Skeletal muscle tissue (tissue), 4 donors: ENCODE results near the gene SNX27. TPM values are rescaled to one million over a fixed set of nuclear protein-coding genes. Genes with fewer than 3 reads are reported as not detected.

Experiments used
- H3K27ac ChIP-seq: one replicate; pipeline ENCODE4 v1.7.0; 2013; ENCODE audit warnings: mild to moderate bottlenecking, low read depth, low read length, inconsistent platforms
- H3K27me3 ChIP-seq, 3 donors: one replicate each; pipeline ENCODE4 v1.7.0; 2013; ENCODE audit warnings: low read length in 3 of 3; ENCODE audit not compliant: control insufficient read depth in 3 of 3, insufficient read depth in 3 of 3
- H3K36me3 ChIP-seq, 3 donors: one replicate each; pipeline ENCODE4 v1.7.0; 2013; ENCODE audit warnings: low read length in 3 of 3; ENCODE audit not compliant: control insufficient read depth in 3 of 3, insufficient read depth in 3 of 3
- H3K4me1 ChIP-seq, 3 donors: one replicate each; pipeline ENCODE4 v1.7.0; 2013; ENCODE audit warnings: low read length in 3 of 3, mild to moderate bottlenecking in 3 of 3; ENCODE audit not compliant: control insufficient read depth in 3 of 3, insufficient read depth in 3 of 3
- H3K4me3 ChIP-seq, 3 donors: one replicate each; pipeline ENCODE4 v1.7.0; 2013; ENCODE audit warnings: low read length in 3 of 3
- H3K9ac ChIP-seq, 3 donors: one replicate each; pipeline ENCODE4 v1.7.0; 2013; ENCODE audit warnings: low read length in 3 of 3, mild to moderate bottlenecking in 3 of 3, moderate library complexity in 2 of 3, low read depth in 1 of 3
- H3K9me3 ChIP-seq, 3 donors: one replicate each; pipeline ENCODE4 v1.7.0; 2013; ENCODE audit warnings: low read length in 3 of 3; ENCODE audit not compliant: control insufficient read depth in 3 of 3
- total RNA-seq: library from RNA; depleted of rRNA; stranded (reverse); fragments of >200 nt; gene quantifications from one replicate; pipeline ENCODE4 v1.2.3, GENCODE V29; 2014
- donor health status: Osteomylitis.

SNX27 gene
- total RNA-seq, 1 donor from 2014 or later = 36.0 TPM

DNA sequence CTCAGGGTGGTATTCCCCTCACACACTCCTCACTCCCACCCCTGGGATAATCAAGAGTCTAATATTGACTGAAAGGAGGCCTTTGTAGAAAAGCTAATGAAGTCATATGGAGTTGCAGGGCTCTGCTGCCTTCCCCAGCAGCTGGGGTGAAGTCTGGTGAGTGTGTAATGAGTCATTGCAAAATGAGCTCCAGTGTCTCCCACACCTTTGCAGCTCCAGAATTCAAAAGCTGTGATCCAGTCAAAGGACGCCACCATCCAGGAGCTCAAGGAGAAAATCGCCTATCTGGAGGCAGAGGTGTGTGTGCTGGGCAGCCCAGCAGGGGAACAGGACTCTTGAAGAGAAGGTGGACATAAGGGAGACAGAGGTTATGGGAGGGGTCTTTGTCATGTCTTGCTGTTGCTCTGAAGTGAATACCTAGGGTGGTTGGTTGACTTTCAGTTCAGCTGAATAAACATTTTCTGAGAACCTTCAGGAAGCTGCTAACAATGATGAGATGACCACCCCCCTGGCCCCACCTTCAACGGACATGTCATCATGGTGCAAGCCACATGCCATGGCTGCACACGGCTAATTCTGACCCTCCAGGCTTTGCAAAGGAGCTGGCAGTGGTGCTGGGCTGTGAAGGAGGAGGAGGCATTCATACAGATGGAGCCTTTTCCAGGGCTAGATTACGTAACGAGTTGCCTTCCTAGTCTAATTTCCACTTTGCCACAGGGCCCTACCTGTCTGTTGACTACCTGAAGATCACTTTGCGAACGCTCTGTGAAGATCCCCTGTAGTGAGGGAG lies 32.2 kb upstream of the SNX27 start:
- Histone ChIP-seq H3K9me3 (no peaks in the 10 kb centered on the region), H3K27ac (no peak overlapping the region), H3K36me3 (peaks cover 4 to 11% (median 9%) of the 10 kb centered on the region in 3 donors), H3K9ac (no peak overlapping the region), H3K4me3 (no peak overlapping the region), H3K4me1 (peaks cover 10 to 13% (median 11%) of the 10 kb centered on the region in 3 donors), H3K27me3 (no peaks in the 10 kb centered on the region)

DNA sequence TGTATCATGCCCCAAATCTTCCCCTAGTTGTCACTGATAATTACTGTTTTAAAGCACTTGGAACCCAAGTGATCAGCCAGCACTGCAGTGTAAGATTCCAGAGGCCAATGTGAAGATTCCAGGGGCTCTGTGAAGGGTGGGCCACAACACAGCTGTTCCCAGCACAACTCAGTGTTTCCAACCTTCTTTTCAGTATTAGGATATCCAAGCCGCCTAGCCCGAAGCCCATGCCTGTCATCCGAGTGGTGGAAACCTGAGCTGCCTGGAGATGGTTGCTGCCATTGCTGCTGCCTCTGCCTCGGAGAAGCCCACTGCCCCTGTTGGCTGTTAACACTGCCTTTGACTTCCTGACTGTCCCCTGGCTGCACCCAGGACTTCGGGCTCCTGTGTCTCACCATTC lies 30.4 kb upstream of the SNX27 start:
- Histone ChIP-seq H3K36me3 (peaks cover 2 to 8% (median 4%) of the 10 kb centered on the region in 3 donors), H3K27ac (no peak overlapping the region), H3K9ac (no peak overlapping the region), H3K9me3 (no peaks in the 10 kb centered on the region), H3K4me1 (peaks cover 10 to 17% (median 13%) of the 10 kb centered on the region in 3 donors), H3K27me3 (no peaks in the 10 kb centered on the region), H3K4me3 (no peak overlapping the region)

DNA sequence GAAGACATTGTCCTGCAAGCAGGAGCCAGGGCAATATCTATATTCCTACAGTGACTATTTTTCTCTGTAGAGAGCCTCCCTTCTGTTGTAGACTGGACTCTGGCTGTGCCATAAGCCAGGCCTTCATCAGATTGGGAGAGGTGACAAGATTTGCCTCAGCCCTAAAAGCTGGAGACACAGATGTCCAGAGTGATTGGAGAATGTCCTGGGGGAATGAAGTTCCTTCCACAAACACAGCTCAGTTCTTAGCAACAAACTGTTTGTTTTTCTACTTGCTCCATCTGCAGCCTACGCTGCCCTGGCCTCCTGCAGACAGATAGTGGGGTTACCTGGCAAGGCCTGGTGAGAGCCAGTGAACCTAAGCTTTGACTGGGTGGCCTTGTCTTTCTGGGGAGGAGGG lies 29.9 kb upstream of the SNX27 start:
- Histone ChIP-seq H3K36me3 (peaks cover 2 to 8% (median 4%) of the 10 kb centered on the region in 3 donors), H3K9me3 (no peaks in the 10 kb centered on the region), H3K27me3 (no peaks in the 10 kb centered on the region), H3K27ac (no peak overlapping the region), H3K9ac (no peak overlapping the region), H3K4me1 (peaks cover 10 to 17% (median 13%) of the 10 kb centered on the region in 3 donors), H3K4me3 (no peak overlapping the region)

DNA sequence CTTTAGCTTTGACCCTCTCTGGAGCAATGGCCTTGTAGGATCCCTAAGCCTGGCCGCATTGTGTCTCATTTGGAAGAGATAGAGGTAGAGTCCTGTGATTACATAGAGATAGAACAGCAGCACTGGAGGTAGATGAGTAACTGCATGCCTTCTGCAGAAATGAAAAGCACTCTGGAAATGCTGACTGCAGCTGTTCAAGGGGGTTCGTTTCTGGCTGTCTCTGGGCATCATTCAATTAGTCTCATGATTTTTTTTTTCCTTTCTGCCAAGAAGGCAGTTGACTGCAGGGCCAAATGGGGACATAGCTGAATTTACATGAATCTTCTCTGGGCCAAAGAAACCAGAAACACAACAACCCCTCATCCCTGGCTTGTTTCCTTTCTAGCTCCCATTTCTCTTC lies 28.1 kb upstream of the SNX27 start:
- Histone ChIP-seq H3K9me3 (no peaks in the 10 kb centered on the region), H3K4me3 (no peak overlapping the region), H3K36me3 (peaks cover 2 to 8% (median 4%) of the 10 kb centered on the region in 3 donors), H3K27me3 (no peaks in the 10 kb centered on the region), H3K27ac (peak overlapping the region; percentile 25), H3K9ac (no peak overlapping the region), H3K4me1 (peaks cover 10 to 17% (median 13%) of the 10 kb centered on the region in 3 donors)

DNA sequence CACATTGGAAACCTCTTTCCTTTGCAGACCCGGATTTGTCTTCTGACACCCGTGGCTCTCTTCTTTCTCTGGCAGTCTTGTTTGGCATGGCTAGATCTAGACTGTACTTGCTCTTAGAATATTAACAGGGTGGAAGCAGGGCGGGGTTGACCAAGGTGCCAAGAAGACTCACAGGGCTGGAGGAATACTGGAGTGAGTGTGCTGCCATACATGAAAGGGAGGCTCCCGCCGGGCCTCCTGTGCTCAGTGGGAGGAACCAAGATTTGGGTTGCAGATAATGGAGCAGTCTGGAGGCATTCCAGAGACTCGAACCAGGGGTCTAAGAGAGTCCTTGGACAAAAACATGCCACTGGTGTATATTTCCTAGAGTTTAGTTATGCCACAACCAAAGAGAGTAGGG lies 27.6 kb upstream of the SNX27 start:
- Histone ChIP-seq H3K27me3 (no peaks in the 10 kb centered on the region), H3K9me3 (no peaks in the 10 kb centered on the region), H3K9ac (no peak overlapping the region), H3K4me3 (no peak overlapping the region), H3K36me3 (peaks cover 2 to 4% (median 4%) of the 10 kb centered on the region in 3 donors), H3K27ac (peak overlapping the region; percentile 25), H3K4me1 (peaks cover 10 to 17% (median 13%) of the 10 kb centered on the region in 3 donors)

DNA sequence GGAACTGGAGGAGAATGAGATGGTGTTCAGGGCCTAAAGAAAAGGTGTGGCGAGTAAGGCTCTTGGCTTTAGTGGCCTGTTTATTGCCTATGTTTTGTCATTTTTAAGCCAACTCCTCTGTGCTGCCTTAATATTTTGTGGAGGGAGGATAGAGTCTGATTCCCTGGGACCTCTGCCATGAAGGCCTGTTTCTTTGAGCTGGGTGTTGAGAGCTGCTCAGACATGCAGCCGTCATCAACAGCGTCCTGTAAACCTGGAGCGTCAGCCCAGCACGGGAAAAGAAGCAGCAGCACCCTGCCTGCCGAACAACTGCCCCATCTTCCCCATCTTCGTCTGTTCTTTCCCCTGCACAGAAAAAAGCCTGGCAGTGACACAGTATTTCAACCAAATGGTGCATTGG lies 27.1 kb upstream of the SNX27 start:
- Histone ChIP-seq H3K4me3 (no peak overlapping the region), H3K27ac (peak overlapping the region; percentile 25), H3K9me3 (no peaks in the 10 kb centered on the region), H3K9ac (no peak overlapping the region), H3K27me3 (no peaks in the 10 kb centered on the region), H3K4me1 (peaks cover 10 to 17% (median 13%) of the 10 kb centered on the region in 3 donors), H3K36me3 (peaks cover under 1 to 1% (median 1%) of the 10 kb centered on the region in 3 donors)

DNA sequence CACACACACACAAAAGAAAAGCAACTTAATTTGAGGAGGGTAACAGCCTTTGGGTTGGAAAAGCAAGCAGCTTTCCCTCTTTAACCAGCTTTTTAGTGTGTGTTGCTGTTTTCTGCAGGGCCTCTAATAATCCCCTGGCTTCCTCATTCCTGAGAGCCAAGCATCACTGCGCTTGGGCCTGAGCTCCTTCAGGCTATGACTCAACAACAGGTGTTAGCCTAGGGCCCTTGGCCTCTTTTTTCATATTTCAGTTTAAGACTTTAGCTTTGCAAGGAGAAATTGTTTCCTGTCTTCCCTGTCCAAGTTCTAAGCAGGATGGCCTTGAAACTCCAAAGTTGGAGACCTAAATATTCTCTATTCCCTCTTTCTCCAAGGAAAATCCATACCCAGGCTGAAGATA lies 26.2 kb upstream of the SNX27 start:
- H3K27ac ChIP-seq = peak overlapping the region; percentile 25
- H3K27me3 ChIP-seq = no peaks in the 10 kb centered on the region
- no peak overlapping the region for H3K9ac ChIP-seq
- H3K4me1 ChIP-seq = peaks cover 10 to 17% (median 13%) of the 10 kb centered on the region in 3 donors
- no peaks in the 10 kb centered on the region for H3K9me3 ChIP-seq
- no peak overlapping the region for H3K4me3 ChIP-seq
- H3K36me3 ChIP-seq = no peaks in the 10 kb centered on the region

DNA sequence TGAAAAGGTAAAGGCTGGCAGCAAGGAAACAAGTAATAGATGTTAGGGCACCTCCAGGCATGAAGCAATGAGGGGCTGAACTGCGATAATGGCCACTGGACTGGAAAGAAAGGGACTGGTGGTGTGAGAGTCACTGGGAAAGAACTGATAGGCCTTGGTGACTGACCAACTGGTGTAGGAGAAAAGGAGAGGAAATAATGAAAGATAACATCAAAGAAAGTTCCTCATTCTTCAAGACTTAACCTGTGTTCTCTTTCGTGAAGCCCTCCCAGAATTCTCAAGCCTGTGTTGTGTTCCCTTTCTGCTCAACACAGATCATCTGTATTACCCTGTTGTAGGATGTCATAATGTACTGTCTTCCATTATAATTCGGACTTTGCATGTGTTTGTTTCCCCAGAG lies 20.9 kb upstream of the SNX27 start:
- Histone ChIP-seq H3K9ac (no peak overlapping the region), H3K4me1 (peaks cover 0 to 3% (median under 1%) of the 10 kb centered on the region in 3 donors), H3K4me3 (no peak overlapping the region), H3K36me3 (no peaks in the 10 kb centered on the region), H3K27me3 (no peaks in the 10 kb centered on the region), H3K9me3 (no peaks in the 10 kb centered on the region), H3K27ac (no peak overlapping the region)

DNA sequence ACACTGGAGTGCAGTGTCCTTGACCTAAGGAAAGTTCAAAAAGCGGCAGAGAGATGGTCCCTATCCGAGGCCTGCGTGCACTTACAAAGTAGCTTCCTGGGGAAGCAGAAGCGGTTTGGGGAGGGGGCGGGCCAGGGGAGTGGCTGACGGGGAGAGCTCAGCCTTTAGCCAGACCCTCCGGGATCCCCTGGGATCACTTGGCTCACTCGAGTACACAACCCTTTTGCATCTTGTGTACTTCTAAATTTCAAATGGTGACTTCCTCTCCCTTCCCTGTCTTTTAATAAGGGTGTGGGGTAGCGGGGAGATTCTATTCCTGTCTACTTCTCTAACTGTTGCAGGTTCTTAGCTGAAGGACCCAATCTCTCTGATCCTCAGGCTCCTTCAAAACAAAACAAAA lies 18.1 kb upstream of the SNX27 start:
- Histone ChIP-seq H3K9me3 (no peaks in the 10 kb centered on the region), H3K4me1 (peaks cover 0 to 3% (median 0%) of the 10 kb centered on the region in 3 donors), H3K27me3 (no peaks in the 10 kb centered on the region), H3K36me3 (no peaks in the 10 kb centered on the region), H3K27ac (no peak overlapping the region), H3K9ac (no peak overlapping the region), H3K4me3 (peak overlapping the region in 1 of 3 donors; percentile 35)

DNA sequence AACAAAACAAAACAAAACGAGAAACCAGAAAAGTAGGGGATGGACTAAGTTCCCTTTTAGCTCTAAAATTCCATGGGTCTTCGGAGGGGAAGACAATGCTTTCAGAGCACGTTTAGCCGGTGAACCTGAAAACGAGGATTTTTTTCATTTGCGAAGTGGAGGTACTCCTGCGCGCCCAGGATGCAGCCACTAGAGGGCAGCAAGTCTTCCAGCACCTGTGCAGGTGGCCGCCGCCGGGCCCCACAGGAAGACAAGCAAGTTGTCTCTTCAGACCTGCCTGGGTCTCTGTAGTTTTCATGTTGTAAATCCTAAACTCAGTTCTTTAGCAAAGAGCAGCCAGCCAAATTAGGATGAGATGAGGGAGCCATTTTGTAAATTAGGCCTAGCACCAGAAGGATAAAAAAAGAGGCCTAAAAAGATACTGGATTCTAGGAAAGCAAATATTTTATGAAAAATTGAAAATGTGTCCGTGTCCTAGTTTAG lies 17.7 kb upstream of the SNX27 start:
- no peaks in the 10 kb centered on the region for H3K9me3 ChIP-seq
- H3K27me3 ChIP-seq = no peaks in the 10 kb centered on the region
- H3K27ac ChIP-seq = no peak overlapping the region
- no peaks in the 10 kb centered on the region for H3K36me3 ChIP-seq
- peak overlapping the region in 1 of 3 donors; percentile 35 for H3K4me3 ChIP-seq
- H3K4me1 ChIP-seq = peaks cover 0 to 3% (median 0%) of the 10 kb centered on the region in 3 donors
- no peak overlapping the region for H3K9ac ChIP-seq
